Activated T-helper 9 cell treated with anti-CD3 and anti-CD28 coated beads, Interleukin-2, amount 50 U/mL, for 16 hours (primary cell): ENCODE data around the gene PLEKHG5.

ENCODE experiments used
- DNase-seq: peaks from one replicate; pipeline ENCODE4 v3.0.0-alpha.2; 2020; ENCODE audit warnings: low read depth

PLEKHG5 gene

DNA sequence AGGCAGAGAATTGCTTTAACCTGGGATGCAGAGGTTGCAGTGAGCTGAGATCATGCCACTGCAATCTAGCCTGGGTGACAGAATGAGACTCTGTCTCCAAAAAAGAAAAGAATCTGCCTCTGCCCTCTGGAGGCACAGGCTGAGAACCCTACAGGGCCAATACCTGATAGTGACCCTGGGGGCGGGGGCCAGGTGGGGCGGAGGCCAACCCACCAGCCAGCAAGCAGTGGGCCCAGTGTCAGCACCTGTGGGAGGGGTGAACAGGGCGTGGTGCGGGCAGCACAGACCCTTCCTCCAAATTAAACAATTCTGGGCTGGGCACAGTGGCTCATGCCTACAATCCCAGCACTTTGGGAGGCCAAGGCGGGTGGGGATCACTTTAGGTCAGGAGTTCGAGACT lies 19.0 kb upstream of the PLEKHG5 start:
- DNase-seq, result no peak

- no peak for DNase-seq
Measured at GRCh38 chr1:6509919-6510291, 18.4 kb upstream of the PLEKHG5 start.

- DNase-seq, result no peak
Measured at GRCh38 chr1:6509220-6509918, 17.9 kb upstream of the PLEKHG5 start.

DNA sequence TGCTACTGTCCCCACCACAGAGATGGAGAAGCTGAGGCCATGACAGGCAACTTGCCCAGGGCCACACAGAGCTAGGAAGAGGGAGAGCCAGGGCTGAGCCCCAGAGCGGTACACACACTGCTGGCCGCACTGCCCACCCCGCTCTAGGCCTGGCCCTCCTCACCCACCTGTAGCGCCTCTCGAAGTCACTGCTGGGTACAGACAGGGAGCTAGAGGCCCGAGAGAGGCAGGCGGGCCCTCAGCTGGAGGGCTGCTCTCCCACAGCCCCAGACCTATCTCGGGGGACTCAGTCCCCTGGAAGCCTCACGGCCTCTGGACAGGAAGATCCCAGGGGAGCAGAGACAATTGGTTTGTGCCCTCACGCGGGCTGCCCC lies 17.3 kb upstream of the PLEKHG5 start:
- no peak for DNase-seq

- DNase-seq, result no peak
Measured at GRCh38 chr1:6508154-6508815, 16.8 kb upstream of the PLEKHG5 start.

DNA sequence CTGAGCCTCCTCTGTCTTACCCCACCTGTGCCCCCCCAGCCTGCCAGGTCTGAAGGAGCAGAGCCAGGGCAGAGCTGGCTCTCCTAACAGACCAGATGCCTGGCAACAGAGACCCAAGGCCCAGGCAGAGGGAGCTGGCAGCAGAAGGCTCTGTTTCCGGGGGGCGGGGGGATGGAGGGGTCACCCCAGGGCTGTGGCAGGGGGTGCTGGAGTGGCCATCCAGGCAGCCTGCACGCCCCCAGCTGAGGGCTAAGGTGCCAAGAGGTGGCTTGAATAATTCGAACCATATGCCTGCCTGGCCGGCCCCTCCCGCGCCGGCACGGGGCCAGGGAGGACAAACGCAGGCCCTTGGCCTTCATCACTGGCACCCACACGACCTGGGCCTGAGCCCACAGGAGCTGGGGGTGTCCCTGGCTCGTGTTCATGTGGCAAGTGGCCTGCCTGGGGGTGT lies 16.0 kb upstream of the PLEKHG5 start:
- no peak for DNase-seq

- no peak for DNase-seq
Measured at GRCh38 chr1:6507037-6507428, 15.6 kb upstream of the PLEKHG5 start.

DNA sequence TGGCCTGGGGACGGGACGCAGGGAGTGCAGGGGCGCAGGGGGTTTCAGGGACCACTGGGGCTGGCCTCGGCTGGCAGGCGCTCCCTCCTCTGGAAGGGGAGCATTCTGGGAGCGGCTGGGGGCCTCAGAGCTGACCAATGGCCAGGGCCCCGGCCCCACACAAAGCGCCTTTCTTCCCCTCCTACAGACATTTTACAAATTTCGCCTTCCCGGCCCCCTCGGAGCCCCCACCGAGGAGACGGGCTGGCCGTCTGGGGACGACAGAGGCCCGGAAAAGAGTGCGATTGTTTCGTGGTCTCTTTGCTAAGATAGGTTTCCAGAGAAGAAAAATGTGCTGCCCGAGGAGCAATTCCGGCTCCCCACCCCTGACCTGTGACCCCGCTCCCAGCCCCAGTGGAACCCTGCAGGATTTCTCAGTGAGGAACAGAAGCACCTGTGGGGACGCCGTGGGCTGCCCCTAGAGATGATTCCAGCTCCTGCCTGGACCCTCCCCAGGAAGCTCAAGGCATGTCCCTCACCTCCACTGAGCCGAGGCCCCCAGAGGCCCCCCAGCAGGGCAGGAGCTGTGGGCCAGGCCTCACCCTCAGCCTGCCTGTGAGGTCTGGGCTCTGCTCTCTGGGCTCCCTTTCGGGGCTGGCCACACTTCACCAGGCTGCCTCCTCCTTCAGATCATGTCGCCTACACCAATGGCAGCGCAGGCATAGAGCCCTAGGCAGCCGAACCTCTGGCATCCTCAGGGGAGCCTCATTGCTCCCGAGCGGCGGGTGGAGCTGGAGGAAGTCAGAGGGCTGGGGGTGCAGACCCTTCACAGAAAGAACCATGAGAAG lies 15.0 kb upstream of the PLEKHG5 start:
- no peak for DNase-seq

DNA sequence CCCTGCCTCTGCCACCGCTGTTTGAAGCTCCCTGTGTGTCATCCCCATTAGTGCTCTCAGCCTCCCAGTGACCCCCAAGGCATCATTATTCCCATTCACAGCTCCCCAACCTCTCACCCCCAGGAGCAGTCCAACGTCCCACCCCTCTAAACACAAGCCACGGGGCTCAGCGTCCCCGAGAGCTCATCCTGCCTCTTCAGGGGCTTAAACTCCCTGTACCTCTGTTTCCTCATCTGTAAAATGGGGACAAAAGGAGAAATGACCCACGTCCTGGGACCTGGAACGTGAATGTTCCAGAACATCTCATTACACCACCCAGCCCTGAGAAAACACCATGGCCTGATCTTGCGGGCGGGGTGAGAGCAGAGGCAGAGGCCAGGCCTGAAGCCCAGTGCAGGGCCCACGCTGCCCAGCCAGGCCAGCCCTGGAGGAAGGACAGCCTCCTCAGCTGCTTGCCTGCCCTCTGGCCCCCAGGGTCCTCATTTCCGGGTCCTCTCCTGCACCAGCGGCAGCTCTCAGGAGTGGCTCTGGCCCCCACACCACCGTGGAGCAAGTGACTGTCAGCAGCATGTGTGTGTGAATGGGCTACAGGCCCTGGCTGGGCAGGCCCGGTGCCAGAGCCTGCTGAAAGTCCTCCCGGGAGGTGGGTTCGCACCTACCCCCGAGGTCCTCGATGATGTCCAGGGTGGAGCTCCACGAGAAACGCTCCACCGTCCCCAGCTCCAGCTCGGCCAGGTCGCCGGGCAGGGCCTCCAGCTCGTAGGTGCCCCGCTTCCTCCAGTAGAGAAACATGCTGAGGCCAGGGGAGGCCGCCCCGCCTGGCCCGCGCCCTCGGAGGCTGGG lies 14.1 kb upstream of the PLEKHG5 start:
- DNase-seq, result no peak

DNA sequence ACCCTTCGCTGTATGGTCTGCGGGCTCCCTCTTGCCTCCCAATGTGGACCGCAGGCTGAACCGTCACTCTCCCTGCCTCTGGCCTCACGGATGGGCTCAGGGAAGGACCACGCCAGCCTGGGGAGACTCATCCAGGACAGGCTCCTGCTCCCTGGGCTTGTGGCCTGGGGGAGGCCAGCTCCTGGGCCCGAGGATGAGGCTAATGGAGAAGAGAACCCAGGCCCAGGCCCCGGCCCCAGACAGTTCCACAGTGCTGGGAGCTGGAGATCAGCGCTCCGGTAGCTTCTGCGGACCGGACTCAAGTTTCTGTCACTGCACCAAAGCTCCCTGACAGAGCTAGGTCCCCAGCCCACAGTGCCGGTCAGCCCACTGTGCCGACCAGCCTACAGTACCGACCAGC lies 13.4 kb upstream of the PLEKHG5 start:
- no peak for DNase-seq

- no peak for DNase-seq
Measured at GRCh38 chr1:6503884-6504602, 12.6 kb upstream of the PLEKHG5 start.

DNA sequence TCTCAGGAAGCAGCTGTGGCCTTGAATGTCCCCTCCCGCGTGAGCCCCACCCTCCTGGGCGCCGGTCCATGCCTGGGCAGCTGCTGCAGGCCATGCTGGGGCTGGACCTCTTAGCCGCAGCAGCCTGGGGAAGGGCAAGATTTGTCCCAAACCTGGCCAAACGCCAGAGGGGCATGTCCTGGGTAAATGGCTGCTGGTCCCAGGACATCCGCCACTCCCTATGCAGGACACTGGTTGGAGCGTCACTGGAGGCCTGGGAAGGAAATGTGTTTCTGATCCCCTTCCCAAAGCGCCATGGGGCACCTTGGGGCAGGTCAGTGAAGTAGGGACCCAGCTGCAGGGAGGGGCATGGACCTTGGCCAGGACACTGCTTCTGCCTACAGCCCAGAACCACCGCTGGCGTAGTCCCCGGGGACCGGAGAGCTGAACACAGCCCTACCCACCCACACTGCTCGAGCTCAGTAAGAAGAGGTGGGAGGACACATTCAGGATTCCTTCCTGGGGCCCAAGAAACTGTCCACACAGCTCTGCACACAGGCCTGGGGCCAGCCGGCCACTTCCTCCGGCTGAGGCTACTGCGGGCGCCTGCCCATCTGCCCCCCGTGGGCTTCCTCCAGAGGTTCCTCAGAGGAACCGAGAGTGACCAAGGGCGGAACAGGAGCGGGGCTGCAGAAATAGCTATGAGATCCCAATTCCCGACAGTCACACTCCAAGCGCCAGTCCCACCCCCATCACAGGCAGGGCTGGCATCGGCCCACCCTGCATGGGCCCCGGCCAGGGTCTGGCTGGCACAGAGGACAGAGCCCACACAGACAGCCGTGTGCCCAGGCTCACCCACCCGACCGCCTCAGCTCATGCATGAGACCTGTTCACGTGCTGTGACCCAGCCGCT lies 10.8 kb upstream of the PLEKHG5 start:
- DNase-seq, result no peak

DNA sequence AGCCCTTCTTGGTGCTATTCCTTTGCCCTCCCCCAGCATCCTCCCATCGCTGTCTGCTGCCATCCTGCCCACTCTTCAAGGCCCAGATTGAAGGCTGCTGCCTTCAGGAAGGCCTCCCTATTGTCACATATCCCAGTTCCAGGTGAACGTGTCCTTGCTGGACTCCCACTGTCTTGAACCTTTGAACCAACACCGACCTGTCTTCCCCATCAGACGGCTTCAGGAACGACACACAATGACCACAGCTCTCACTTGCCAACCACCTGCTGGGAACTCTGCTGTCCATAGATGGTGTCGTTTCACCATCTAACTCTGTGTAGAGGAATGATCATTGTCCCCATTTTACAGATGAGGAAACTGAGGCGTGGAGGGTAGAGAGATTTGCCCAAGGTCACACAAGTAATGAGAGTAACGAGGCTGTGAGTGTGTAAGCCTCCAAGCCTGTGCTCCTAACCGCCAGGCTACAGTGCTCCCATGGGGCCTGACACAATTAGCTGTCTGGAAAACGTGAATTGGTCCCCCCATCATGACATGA lies 9.9 kb upstream of the PLEKHG5 start:
- DNase-seq, result no peak

GRCh38 chr1:6500544-6501278 lies 9.2 kb upstream of the PLEKHG5 start:
- DNase-seq, result no peak

GRCh38 chr1:6499296-6499695 lies 7.8 kb upstream of the PLEKHG5 start:
- DNase-seq, result no peak

DNA sequence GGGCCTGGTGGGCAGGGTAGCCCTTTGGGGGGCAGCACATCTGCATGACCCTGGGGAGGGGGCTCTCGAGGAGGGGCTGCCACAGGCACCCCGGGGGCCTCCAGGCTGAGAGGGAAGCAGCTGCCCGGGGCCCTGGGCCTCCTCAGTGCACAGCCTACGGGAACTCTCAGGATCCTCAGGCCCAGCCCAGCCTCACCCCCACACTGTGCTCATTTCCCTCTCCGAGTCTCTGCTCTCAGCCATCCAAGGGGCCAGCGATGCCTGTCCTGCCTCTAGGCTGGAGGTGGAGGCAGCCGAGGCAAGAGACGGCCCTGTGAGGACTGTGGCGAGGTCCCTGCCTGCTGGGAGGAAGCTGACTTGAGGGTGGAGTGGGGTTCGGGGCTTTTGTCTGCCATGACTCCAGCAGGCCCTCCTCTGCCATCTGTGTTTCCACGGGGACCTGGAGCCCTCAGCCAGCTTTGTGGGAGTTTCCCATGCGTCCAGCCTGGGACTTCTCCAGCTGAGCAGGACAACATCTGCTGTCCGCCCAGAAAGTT lies 7.2 kb upstream of the PLEKHG5 start:
- no peak for DNase-seq

GRCh38 chr1:6497867-6498575 lies 6.6 kb upstream of the PLEKHG5 start:
- DNase-seq, result no peak

GRCh38 chr1:6497215-6497866 lies 5.9 kb upstream of the PLEKHG5 start:
- DNase-seq, result peak; percentile 46
